Transverse colon (tissue), 4 donors: Measurements from ENCODE around the gene FMNL1. TPM values are rescaled to one million over a fixed set of nuclear protein-coding genes. Genes with fewer than 3 reads are reported as not detected.
A peak's percentile ranks its signal among the peaks of the same experiment; 100 is the strongest.

Source experiments
- DNase-seq: peaks from one replicate; pipeline ENCODE4 v3.0.0-alpha.2; 2019
- H3K27ac ChIP-seq, 4 donors: fragments of 200-600 bp; sonication (generic); 2 replicates each; pipeline ENCODE4 v1.5.1; 2016 to 2018; ENCODE audit warnings: inconsistent platforms in 4 of 4
- H3K27me3 ChIP-seq: fragments of 200-600 bp; sonication (generic); 2 replicates; pipeline ENCODE4 v1.5.1; 2017; ENCODE audit warnings: inconsistent platforms
- H3K36me3 ChIP-seq, 4 donors: fragments of 200-600 bp; sonication (generic); 2 replicates each; pipeline ENCODE4 v1.5.1; 2017 to 2019; ENCODE audit warnings: inconsistent platforms in 4 of 4
- H3K4me1 ChIP-seq, 4 donors: fragments of 200-600 bp; sonication (generic); 2 replicates each; pipeline ENCODE4 v1.5.1; 2017 to 2020; ENCODE audit warnings: inconsistent platforms in 4 of 4
- H3K4me3 ChIP-seq, 4 donors: fragments of 200-600 bp; sonication (generic); 1 replicate in 1 of 4; 2 replicates in 3 of 4; pipeline versions ENCODE4 v1.5.1 to v1.6.1; 2017 to 2019; ENCODE audit warnings: inconsistent platforms in 4 of 4
- H3K9me3 ChIP-seq, 2 donors: fragments of 200-600 bp; sonication (generic); 2 replicates each; pipeline ENCODE4 v1.5.1; 2017 to 2019; ENCODE audit warnings: inconsistent platforms in 2 of 2
- CTCF ChIP-seq, 5 experiments: fragments of 200-600 bp in 3 of 5; fragments of 450-650 bp in 2 of 5; sonication (generic) in 3 of 5; IDR thresholded peaks; 1 replicate in 2 of 5; 2 replicates in 3 of 5; pipeline ENCODE4 v1.5.1; 2016 to 2017; ENCODE audit warnings: antibody characterized with exemption in 5 of 5, inconsistent platforms in 3 of 5, mild to moderate bottlenecking in 2 of 5, moderate library complexity in 1 of 5
- EP300 ChIP-seq: sonication (generic); formaldehyde crosslinking; IDR thresholded peaks from one replicate; pipeline ENCODE4 v1.6.1; 2017; ENCODE audit warnings: antibody characterized with exemption, low read depth
- POLR2A ChIP-seq: fragments of 450-650 bp; IDR thresholded peaks from one replicate; pipeline ENCODE4 v1.6.1; 2016; ENCODE audit warnings: antibody characterized with exemption, mild to moderate bottlenecking, moderate library complexity
- POLR2AphosphoS5 ChIP-seq, 3 donors: sonication (generic); formaldehyde crosslinking; IDR thresholded peaks; one replicate each; pipeline ENCODE4 v1.6.1; 2016; ENCODE audit warnings: antibody characterized with exemption in 3 of 3
- WGBS, 2 donors: methylation state at CpG; one replicate each; pipeline ENCODE4 v1.1.5; 2018; ENCODE audit warnings: low coverage in 1 of 2; 5-methylcytosine and 5-hydroxymethylcytosine counted together
- in situ Hi-C, 4 donors: fragments of 200-750 bp; cut with MboI; loops; one replicate each; pipeline versions ENCODE4 v1.15.0 to v1.15.1; 2017; ENCODE audit warnings: low sequenced_read_pairs in 3 of 4, low pct_ligation_motif_present in 1 of 4, low pct_unique_long_range_greater_than_20kb in 1 of 4
- intact Hi-C: fragments of 100-400 bp; cut with DNase I; formaldehyde crosslinking; loops from one replicate; pipeline ENCODE4 v1.15.1; 2023; ENCODE audit warnings: low total_unique reads
- total RNA-seq, 4 donors: library from RNA; depleted of rRNA; stranded (reverse); fragments of >200 nt; gene quantifications; one replicate each; pipeline ENCODE4 v1.1.0, GENCODE V29; 2016

Gene FMNL1
- total RNA-seq, 4 donors from 2014 or later = 1.2 to 17.5 (median 10.6) TPM

GRCh38 chr17:45273551-45273957 lies 51.9 kb downstream of the FMNL1 start:
- in situ Hi-C loops = loop anchor here in 1 of 4 donors (10.0 kb wide), 1 partner anchor 111 kb away; no protein-coding TSS in a partner anchor
- H3K36me3 ChIP-seq = peaks cover 0 to 45% (median 23%) of the 10 kb centered on the region in 4 donors
- intact Hi-C loops = no loop called here
- H3K9me3 ChIP-seq = no peaks in the 10 kb centered on the region
- no peak for TF ChIP-seq POLR2A
- TF ChIP-seq POLR2AphosphoS5 (IDR thresholded peaks at IDR 0.05) = no peak
- no peak for TF ChIP-seq EP300
- TF ChIP-seq CTCF (IDR thresholded peaks at IDR 0.05) = no peak
- no peak overlapping the region for H3K4me3 ChIP-seq
- WGBS, 2 donors = 92% methylated on average over 12 of the region's 16 CpGs; no CpG with 5 or more reads in 1 of the 2 donors
- H3K4me1 ChIP-seq = peaks cover 9 to 28% (median 14%) of the 10 kb centered on the region in 4 donors
- DNase-seq = no peak
- no peaks in the 10 kb centered on the region for H3K27me3 ChIP-seq
- H3K27ac ChIP-seq = no peak overlapping the region

- no peak for DNase-seq
- TF ChIP-seq CTCF (IDR thresholded peaks at IDR 0.05) (no peak), POLR2AphosphoS5 (IDR thresholded peaks at IDR 0.05) (no peak)
- Histone ChIP-seq H3K36me3 (peaks cover 0 to 40% (median 20%) of the 10 kb centered on the region in 4 donors), H3K9me3 (no peaks in the 10 kb centered on the region), H3K27ac (no peak overlapping the region), H3K4me1 (peaks cover 9 to 30% (median 14%) of the 10 kb centered on the region in 4 donors), H3K4me3 (no peak overlapping the region), H3K27me3 (no peaks in the 10 kb centered on the region)
- in situ Hi-C loops = loop anchor here in 1 of 4 donors (10.0 kb wide), 1 partner anchor 111 kb away; no protein-coding TSS in a partner anchor
- 96% methylated on average over 5 of the region's 5 CpGs; no CpG with 5 or more reads in 1 of the 2 donors for WGBS, 2 donors
- intact Hi-C loops = no loop called here
Measured at GRCh38 chr17:45274033-45274432, 52.3 kb downstream of the FMNL1 start.

DNA sequence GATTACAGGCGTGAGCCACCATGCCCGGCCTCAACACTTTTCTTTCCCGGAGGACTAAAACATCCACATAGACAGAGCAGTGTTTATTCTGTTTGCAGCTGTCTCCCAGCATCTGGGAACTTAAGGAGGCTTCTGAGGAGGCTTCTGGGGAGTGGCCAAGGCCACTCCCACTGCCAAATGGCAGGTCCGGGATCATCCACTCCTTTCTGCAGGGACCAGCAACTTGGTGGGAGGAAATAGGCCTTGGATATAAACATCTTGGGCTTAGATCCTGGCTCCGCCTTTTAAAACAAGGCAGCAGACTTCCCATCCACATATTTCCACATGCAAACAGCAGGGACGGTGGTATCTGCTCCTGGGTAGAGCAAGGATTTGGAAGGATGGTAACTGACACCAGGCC lies 54.3 kb downstream of the FMNL1 start:
- TF ChIP-seq POLR2A (no peak), EP300 (no peak), CTCF (IDR thresholded peaks at IDR 0.05) (no peak), POLR2AphosphoS5 (IDR thresholded peaks at IDR 0.05) (no peak)
- Histone ChIP-seq H3K27ac (peak overlapping the region; percentile 44 to 83 (median 72)), H3K4me1 (peaks cover 9 to 30% (median 14%) of the 10 kb centered on the region in 4 donors), H3K36me3 (peaks cover 0 to 24% (median 10%) of the 10 kb centered on the region in 4 donors), H3K27me3 (no peaks in the 10 kb centered on the region), H3K9me3 (no peaks in the 10 kb centered on the region), H3K4me3 (no peak overlapping the region)
- no peak for DNase-seq
- in situ Hi-C loops = loop anchor here in 3 of 4 donors (5.0 to 10.0 kb wide), 3 partner anchors 101 to 109 kb away; no protein-coding TSS in a partner anchor
- 56% methylated on average over 6 of the region's 6 CpGs; no CpG with 5 or more reads in 1 of the 2 donors for WGBS, 2 donors
- intact Hi-C loops = loop anchor here (5.0 kb wide), 1 partner anchor 41 kb away; the partner anchor contains the start of gene MAP3K14

DNA sequence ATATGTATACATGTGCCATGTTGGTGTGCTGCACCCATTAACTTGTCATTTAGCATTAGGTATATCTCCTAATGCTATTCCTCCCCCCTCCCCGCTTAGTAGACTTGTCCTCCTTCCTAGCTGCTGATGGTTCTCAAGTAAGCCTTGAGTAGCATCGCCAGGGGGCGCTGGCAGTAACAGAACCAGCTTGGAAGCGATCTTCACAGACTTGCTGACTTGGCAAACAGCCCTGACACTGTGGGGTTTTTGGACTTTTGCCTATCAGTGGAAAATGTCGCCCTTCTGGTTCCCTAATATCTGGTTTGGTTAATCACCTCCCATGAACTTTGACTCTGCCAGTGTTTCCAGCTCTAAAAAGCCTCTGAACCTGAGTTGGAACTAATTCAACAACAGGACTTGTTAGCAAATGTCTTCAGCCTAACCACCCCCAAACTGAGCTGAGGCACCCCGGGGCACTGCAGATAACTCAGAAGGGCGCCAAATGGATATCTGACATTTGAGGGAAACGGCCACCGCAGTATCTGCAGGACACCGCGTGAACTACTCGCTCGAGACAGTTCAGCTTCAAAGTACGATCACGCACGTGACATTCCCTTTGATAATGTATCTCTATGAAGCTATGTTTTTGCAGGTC lies 55.6 kb downstream of the FMNL1 start:
- Histone ChIP-seq H3K36me3 (peaks cover 0 to 27% (median 9%) of the 10 kb centered on the region in 4 donors), H3K9me3 (no peaks in the 10 kb centered on the region), H3K4me3 (no peak overlapping the region), H3K27ac (peak overlapping the region; percentile 44 to 83 (median 72)), H3K27me3 (no peaks in the 10 kb centered on the region), H3K4me1 (peaks cover 9 to 30% (median 14%) of the 10 kb centered on the region in 4 donors)
- DNase-seq = peak; percentile 94
- TF ChIP-seq CTCF (IDR thresholded peaks at IDR 0.05) (peak; percentile 75 to 94 (median 82)), EP300 (no peak), POLR2AphosphoS5 (IDR thresholded peaks at IDR 0.05) (peak; percentile 26 to 78 (median 62)), POLR2A (no peak)
- WGBS, 2 donors = 45 to 49% methylated on average over 6 to 15 of the region's 16 CpGs
- in situ Hi-C loops (loop anchor here in 3 of 4 donors (5.0 to 10.0 kb wide), 3 partner anchors 100 to 107 kb away; no protein-coding TSS in a partner anchor), intact Hi-C loops (loop anchor here (1.0 to 5.0 kb wide), 2 partner anchors 40 to 108 kb away; partner anchors contain the start of gene MAP3K14)
